ENCODE data around the gene WASF2.

- TF ChIP-seq, protein P1, sequence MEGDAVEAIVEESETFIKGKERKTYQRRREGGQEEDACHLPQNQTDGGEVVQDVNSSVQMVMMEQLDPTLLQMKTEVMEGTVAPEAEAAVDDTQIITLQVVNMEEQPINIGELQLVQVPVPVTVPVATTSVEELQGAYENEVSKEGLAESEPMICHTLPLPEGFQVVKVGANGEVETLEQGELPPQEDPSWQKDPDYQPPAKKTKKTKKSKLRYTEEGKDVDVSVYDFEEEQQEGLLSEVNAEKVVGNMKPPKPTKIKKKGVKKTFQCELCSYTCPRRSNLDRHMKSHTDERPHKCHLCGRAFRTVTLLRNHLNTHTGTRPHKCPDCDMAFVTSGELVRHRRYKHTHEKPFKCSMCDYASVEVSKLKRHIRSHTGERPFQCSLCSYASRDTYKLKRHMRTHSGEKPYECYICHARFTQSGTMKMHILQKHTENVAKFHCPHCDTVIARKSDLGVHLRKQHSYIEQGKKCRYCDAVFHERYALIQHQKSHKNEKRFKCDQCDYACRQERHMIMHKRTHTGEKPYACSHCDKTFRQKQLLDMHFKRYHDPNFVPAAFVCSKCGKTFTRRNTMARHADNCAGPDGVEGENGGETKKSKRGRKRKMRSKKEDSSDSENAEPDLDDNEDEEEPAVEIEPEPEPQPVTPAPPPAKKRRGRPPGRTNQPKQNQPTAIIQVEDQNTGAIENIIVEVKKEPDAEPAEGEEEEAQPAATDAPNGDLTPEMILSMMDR (conservative IDR thresholded peaks at IDR 0.05; ENCODE audit: low read depth, low read length): no peak
- TF ChIP-seq EZH2 (IDR thresholded peaks at IDR 0.05; ENCODE audit: low read length, unreplicated experiment) (no peak), EZH2phosphoT487 (IDR thresholded peaks at IDR 0.05; ENCODE audit: borderline replicate concordance, low read length) (no peak)
These were observed 36.7 kb upstream of the WASF2 start for GRCh38 chr1:27526569-27527222.

Data from PC-3 (cell line).